Keratinocyte (primary cell): Measurements from ENCODE around the gene EFNB3. TPM values are rescaled to one million over a fixed set of nuclear protein-coding genes. Genes with fewer than 3 reads are reported as not detected.

Source experiments
- DNase-seq: peaks from one replicate; pipeline ENCODE4 v3.0.0-alpha.2; 2011; ENCODE audit warnings: low read depth, missing footprints, low spot score
- FAIRE-seq: peaks from 2 replicates; lab custom pipeline; 2011; peaks lifted over from hg19 to GRCh38; lab: Jason Lieb, UNC
- H2AFZ ChIP-seq: 2 replicates; pipeline ENCODE4 v1.6.0; 2012; ENCODE audit warnings: low read length, control low read depth, inconsistent platforms; ENCODE audit not compliant: control insufficient read depth
- H3K27ac ChIP-seq: 2 replicates; pipeline ENCODE4 v1.5.1; 2011; ENCODE audit warnings: low read length; ENCODE audit not compliant: control insufficient read depth, insufficient read depth
- H3K27me3 ChIP-seq: 3 replicates; pipeline ENCODE4 v1.6.0; 2011; ENCODE audit warnings: low read length; ENCODE audit not compliant: control insufficient read depth, insufficient read depth; ENCODE audit errors: extremely low read depth
- H3K36me3 ChIP-seq, 2 experiments: 2 replicates in 1 of 2; 3 replicates in 1 of 2; pipeline ENCODE4 v1.5.1; 2011; ENCODE audit warnings: low read length in 2 of 2, mild to moderate bottlenecking in 1 of 2; ENCODE audit not compliant: control insufficient read depth in 2 of 2, insufficient read depth in 2 of 2; ENCODE audit errors: extremely low read depth in 1 of 2
- H3K4me1 ChIP-seq: 3 replicates; pipeline ENCODE4 v1.5.1; 2011; ENCODE audit warnings: low read length; ENCODE audit not compliant: control insufficient read depth, insufficient read depth; ENCODE audit errors: extremely low read depth
- H3K4me2 ChIP-seq: 3 replicates; pipeline ENCODE4 v1.6.0; 2011; ENCODE audit warnings: low read depth, low read length; ENCODE audit not compliant: control insufficient read depth, insufficient read depth; ENCODE audit errors: extremely low read depth
- H3K4me3 ChIP-seq, 3 experiments: fragments of 200-600 bp in 1 of 3; sonication (generic) in 1 of 3; 2 replicates in 2 of 3; 3 replicates in 1 of 3; pipeline ENCODE4 v1.5.1; 2011 to 2016; ENCODE audit warnings: low read length in 3 of 3, mild to moderate bottlenecking in 3 of 3, control low read depth in 2 of 3, inconsistent platforms in 1 of 3, low read depth in 1 of 3, mixed read lengths in 1 of 3, mixed run types in 1 of 3, moderate library complexity in 1 of 3; ENCODE audit not compliant: control insufficient read depth in 2 of 3, insufficient read depth in 2 of 3; ENCODE audit errors: extremely low read depth in 1 of 3
- H3K79me2 ChIP-seq: 2 replicates; pipeline ENCODE4 v1.6.0; 2012; ENCODE audit warnings: low read length; ENCODE audit not compliant: control insufficient read depth, insufficient read depth
- H3K9ac ChIP-seq: 3 replicates; pipeline ENCODE4 v1.6.0; 2011; ENCODE audit warnings: low read length; ENCODE audit not compliant: control insufficient read depth, insufficient read depth; ENCODE audit errors: extremely low read depth
- H3K9me1 ChIP-seq: 3 replicates; pipeline ENCODE4 v1.6.0; 2011; ENCODE audit warnings: low read length; ENCODE audit not compliant: control insufficient read depth, insufficient read depth; ENCODE audit errors: extremely low read depth
- H3K9me3 ChIP-seq: 2 replicates; pipeline ENCODE4 v1.5.1; 2012; ENCODE audit warnings: low read depth, low read length; ENCODE audit not compliant: control insufficient read depth
- H4K20me1 ChIP-seq: 3 replicates; pipeline ENCODE4 v1.6.0; 2011; ENCODE audit warnings: low read length; ENCODE audit not compliant: control insufficient read depth, insufficient read depth; ENCODE audit errors: extremely low read depth
- EZH2 ChIP-seq: IDR thresholded peaks from one replicate; pipeline ENCODE4 v1.6.1; 2012; ENCODE audit warnings: inconsistent platforms, mild to moderate bottlenecking, low read length, moderate library complexity
- dilution Hi-C: fragments of 300-500 bp; cut with MboI; formaldehyde crosslinking; loops from one replicate; pipeline ENCODE4 v1.7.0; 2020; ENCODE audit warnings: low sequenced_read_pairs; ENCODE audit not compliant: extremely low pct_ligation_motif_present
- polyA plus RNA-seq, 5 experiments: library from polyadenylated mRNA; depleted of rRNA in 3 of 5; stranded (reverse) in 3 of 5; stranded (forward) in 1 of 5; unstranded in 1 of 5; fragments of >200 nt; gene quantifications; 1 replicate in 1 of 5; 2 replicates in 3 of 5; 3 replicates in 1 of 5; pipeline versions ENCODE4 v1.2.1 to v1.2.3, GENCODE V29; 2011 to 2012; ENCODE audit warnings: missing spikeins in 2 of 5, low read depth in 1 of 5, low replicate concordance in 1 of 5
- TF ChIP-seq, protein P1 (sequence below), 3 experiments: IDR thresholded peaks in 1 of 3; conservative IDR thresholded peaks in 1 of 3; optimal IDR thresholded peaks in 1 of 3; 2 replicates in 2 of 3; 3 replicates in 1 of 3; pipeline versions ENCODE3 to v1.5.1; 2011; ENCODE audit warnings: low read length in 3 of 3, mild to moderate bottlenecking in 3 of 3, moderate library complexity in 2 of 3, control low read depth in 1 of 3, inconsistent platforms in 1 of 3; ENCODE audit not compliant: insufficient read depth in 2 of 3; ENCODE audit errors: extremely low read depth in 1 of 3

The EFNB3 gene
- polyA plus RNA-seq, 1 donor (not counting 4 experiments of a cell fraction or from before 2014, with no cell fraction given), result 4.1 TPM

DNA sequence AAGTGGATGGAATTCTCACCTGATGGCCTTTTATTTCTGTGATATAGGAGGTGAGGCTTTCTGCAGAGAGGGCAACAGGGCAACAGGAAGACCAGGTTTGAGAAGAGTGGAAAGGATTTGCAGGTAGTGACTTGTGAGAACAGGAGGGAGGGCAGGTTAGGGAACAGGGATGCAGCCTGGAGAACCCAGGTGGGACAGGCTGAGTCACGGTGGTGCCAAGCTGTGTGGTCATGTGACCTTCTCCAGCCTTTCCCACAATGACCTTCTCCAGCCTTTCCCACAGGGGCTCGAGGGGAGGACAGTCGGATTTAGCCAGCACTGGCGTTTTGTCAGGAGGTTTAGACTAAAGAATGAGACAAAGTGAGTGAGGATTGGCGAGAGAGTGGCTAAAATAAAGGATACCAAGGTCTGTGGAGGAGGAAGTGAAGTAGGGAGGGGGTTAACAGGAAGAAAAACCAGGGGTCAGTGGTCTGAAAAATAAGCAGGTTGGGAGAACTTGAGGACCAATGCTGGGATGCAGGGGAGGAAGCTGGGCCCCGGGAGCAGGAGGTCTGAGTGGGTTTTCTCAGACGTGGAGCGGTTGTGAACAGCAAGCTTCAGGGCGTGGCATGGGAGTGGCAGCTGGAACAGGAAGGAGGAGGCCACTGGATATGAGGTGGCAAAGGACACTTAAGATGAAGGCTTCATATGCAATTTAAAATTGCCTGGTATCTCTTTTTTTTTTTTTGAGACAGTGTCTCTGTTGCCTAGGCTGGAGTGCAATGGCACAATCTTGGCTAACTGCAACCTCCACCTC, 50.3 kb downstream of the EFNB3 start:
- no peaks in the 10 kb centered on the region for H3K9me1 ChIP-seq
- no peaks in the 10 kb centered on the region for H3K9me3 ChIP-seq
- peak; percentile 97 for FAIRE-seq
- no peaks in the 10 kb centered on the region for H4K20me1 ChIP-seq
- H3K4me2 ChIP-seq, result peak overlapping the region; percentile 83
- H2AFZ ChIP-seq, result peak overlapping the region; percentile 84
- H3K79me2 ChIP-seq, result no peaks in the 10 kb centered on the region
- TF ChIP-seq EZH2, result no peak
- TF ChIP-seq, protein P1, sequence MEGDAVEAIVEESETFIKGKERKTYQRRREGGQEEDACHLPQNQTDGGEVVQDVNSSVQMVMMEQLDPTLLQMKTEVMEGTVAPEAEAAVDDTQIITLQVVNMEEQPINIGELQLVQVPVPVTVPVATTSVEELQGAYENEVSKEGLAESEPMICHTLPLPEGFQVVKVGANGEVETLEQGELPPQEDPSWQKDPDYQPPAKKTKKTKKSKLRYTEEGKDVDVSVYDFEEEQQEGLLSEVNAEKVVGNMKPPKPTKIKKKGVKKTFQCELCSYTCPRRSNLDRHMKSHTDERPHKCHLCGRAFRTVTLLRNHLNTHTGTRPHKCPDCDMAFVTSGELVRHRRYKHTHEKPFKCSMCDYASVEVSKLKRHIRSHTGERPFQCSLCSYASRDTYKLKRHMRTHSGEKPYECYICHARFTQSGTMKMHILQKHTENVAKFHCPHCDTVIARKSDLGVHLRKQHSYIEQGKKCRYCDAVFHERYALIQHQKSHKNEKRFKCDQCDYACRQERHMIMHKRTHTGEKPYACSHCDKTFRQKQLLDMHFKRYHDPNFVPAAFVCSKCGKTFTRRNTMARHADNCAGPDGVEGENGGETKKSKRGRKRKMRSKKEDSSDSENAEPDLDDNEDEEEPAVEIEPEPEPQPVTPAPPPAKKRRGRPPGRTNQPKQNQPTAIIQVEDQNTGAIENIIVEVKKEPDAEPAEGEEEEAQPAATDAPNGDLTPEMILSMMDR (optimal IDR thresholded peaks at IDR 0.05 in 1 of 3, IDR thresholded peaks at IDR 0.05 in 1 of 3, conservative IDR thresholded peaks at IDR 0.05 in 1 of 3; ENCODE audit: extremely low read depth in 1 of 3, insufficient read depth in 2 of 3, low read length in 3 of 3), result no peak
- H3K36me3 ChIP-seq, result no peaks in the 10 kb centered on the region
- peak overlapping the region; percentile 82 for H3K27ac ChIP-seq
- dilution Hi-C loops, result no loop called here
- peak overlapping the region in 1 of 3 experiments; percentile 47 for H3K4me3 ChIP-seq
- H3K4me1 ChIP-seq, result peaks cover 26% of the 10 kb centered on the region
- DNase-seq, result peak; percentile 67
- H3K9ac ChIP-seq, result peak overlapping the region; percentile 65
- no peaks in the 10 kb centered on the region for H3K27me3 ChIP-seq

DNA sequence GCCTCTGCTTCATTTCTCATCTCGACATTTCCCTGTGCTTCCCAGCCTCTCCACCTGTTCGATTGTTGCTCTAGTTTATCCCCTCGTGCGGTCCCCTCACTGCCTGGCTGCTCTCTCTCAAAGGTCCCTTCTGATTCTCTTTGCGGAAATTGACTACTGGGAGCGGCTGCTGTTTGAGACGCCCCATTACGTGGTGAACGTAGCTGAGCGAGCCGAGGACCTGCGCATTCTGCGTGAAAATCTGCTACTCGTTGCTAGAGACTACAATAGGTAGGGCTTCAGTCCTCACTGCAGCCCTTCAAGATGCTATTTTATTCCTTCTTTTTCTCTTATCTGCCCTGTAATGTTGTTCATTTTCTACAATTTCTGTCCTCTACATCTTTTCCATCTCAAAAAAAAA, 52.0 kb downstream of the EFNB3 start:
- dilution Hi-C loops, result no loop called here
- H2AFZ ChIP-seq, result no peak overlapping the region
- TF ChIP-seq, protein P1 (optimal IDR thresholded peaks at IDR 0.05 in 1 of 3, IDR thresholded peaks at IDR 0.05 in 1 of 3, conservative IDR thresholded peaks at IDR 0.05 in 1 of 3; ENCODE audit: extremely low read depth in 1 of 3, insufficient read depth in 2 of 3, low read length in 3 of 3), result no peak
- no peak for TF ChIP-seq EZH2

More for the DNA sequence above, 52.0 kb downstream of the EFNB3 start:
- no peaks in the 10 kb centered on the region for H3K9me1 ChIP-seq
- no peak overlapping the region for H3K4me2 ChIP-seq
- DNase-seq (no peak), FAIRE-seq (no peak)
- no peak overlapping the region for H3K4me3 ChIP-seq
- no peak overlapping the region for H3K9ac ChIP-seq
- no peaks in the 10 kb centered on the region for H4K20me1 ChIP-seq
- H3K36me3 ChIP-seq, result no peaks in the 10 kb centered on the region
- H3K27ac ChIP-seq, result no peak overlapping the region
- no peaks in the 10 kb centered on the region for H3K9me3 ChIP-seq
- no peaks in the 10 kb centered on the region for H3K27me3 ChIP-seq
- H3K4me1 ChIP-seq, result peaks cover 16% of the 10 kb centered on the region
- H3K79me2 ChIP-seq, result no peaks in the 10 kb centered on the region

Other genes starting within 250 kb of the EFNB3 start
- 20.9 to 23.9 TPM (median 21.8 TPM) in 3 replicates for gene ZBTB4, start 225.6 kb upstream of the EFNB3 start, polyA plus RNA-seq
- gene SLC35G6, start 223.8 kb upstream of the EFNB3 start, polyA plus RNA-seq, result not detected in 3 replicates
- gene POLR2A, start 220.8 kb upstream of the EFNB3 start, polyA plus RNA-seq, result 8.3 to 24.3 TPM (median 17.5 TPM) in 3 replicates
- gene TNFSF12, start 156.1 kb upstream of the EFNB3 start, polyA plus RNA-seq, result 0.39 to 1.5 TPM (median 1.0 TPM) in 3 replicates
- gene TNFSF13, start 146.5 kb upstream of the EFNB3 start, polyA plus RNA-seq, result 2.4 to 5.7 TPM (median 3.9 TPM) in 3 replicates
- gene SENP3, start 143.3 kb upstream of the EFNB3 start, polyA plus RNA-seq, result 98.9 to 110 TPM (median 99.1 TPM) in 3 replicates
- gene CD68, start 125.6 kb upstream of the EFNB3 start, polyA plus RNA-seq, result 12.2 to 26.6 TPM (median 14.0 TPM) in 3 replicates
- 57.8 to 71.5 TPM (median 63.0 TPM) in 3 replicates for gene MPDU1, start 121.3 kb upstream of the EFNB3 start, polyA plus RNA-seq
- 85.7 to 111 TPM (median 86.2 TPM) in 3 replicates for gene SOX15, start 115.1 kb upstream of the EFNB3 start, polyA plus RNA-seq
- 30.6 to 44.3 TPM (median 32.2 TPM) in 3 replicates for gene FXR2, start 90.3 kb upstream of the EFNB3 start, polyA plus RNA-seq
- gene SAT2, start 77.4 kb upstream of the EFNB3 start, polyA plus RNA-seq, result 23.5 to 26.9 TPM (median 25.8 TPM) in 3 replicates
- 0.14 to 0.44 TPM (median 0.23 TPM) in 3 replicates for gene SHBG, start 75.1 kb upstream of the EFNB3 start, polyA plus RNA-seq
- not detected in 3 replicates for gene ATP1B2, start 54.3 kb upstream of the EFNB3 start, polyA plus RNA-seq
- gene TP53, start 17.7 kb upstream of the EFNB3 start, polyA plus RNA-seq, result 14.3 to 60.6 TPM (median 22.0 TPM) in 3 replicates
- 7.7 to 10.6 TPM (median 8.2 TPM) in 3 replicates for gene WRAP53, start 16.7 kb upstream of the EFNB3 start, polyA plus RNA-seq
- 0.13 to 0.36 TPM (median 0.13 TPM) in 3 replicates for gene DNAH2, start 12.5 kb downstream of the EFNB3 start, polyA plus RNA-seq
- gene KDM6B, start 129.0 kb downstream of the EFNB3 start, polyA plus RNA-seq, result 1.0 to 1.6 TPM (median 1.4 TPM) in 3 replicates
- 0.14 to 0.45 TPM (median 0.24 TPM) in 3 replicates for gene TMEM88, start 149.9 kb downstream of the EFNB3 start, polyA plus RNA-seq
- 41.0 to 130 TPM (median 70.9 TPM) in 3 replicates for gene NAA38, start 152.4 kb downstream of the EFNB3 start, polyA plus RNA-seq
- 9.0 to 14.8 TPM (median 12.4 TPM) in 3 replicates for gene CYB5D1, start 152.8 kb downstream of the EFNB3 start, polyA plus RNA-seq
- gene CHD3, start 183.6 kb downstream of the EFNB3 start, polyA plus RNA-seq, result 27.8 to 30.1 TPM (median 28.1 TPM) in 3 replicates
- gene RNF227, start 211.1 kb downstream of the EFNB3 start, polyA plus RNA-seq, result 3.4 to 5.7 TPM (median 3.6 TPM) in 3 replicates
- 2.0 to 2.5 TPM (median 2.2 TPM) in 3 replicates for gene KCNAB3, start 224.7 kb downstream of the EFNB3 start, polyA plus RNA-seq
- gene TRAPPC1, start 226.7 kb downstream of the EFNB3 start, polyA plus RNA-seq, result 108 to 396 TPM (median 128 TPM) in 3 replicates
- gene CNTROB, start 227.0 kb downstream of the EFNB3 start, polyA plus RNA-seq, result 17.4 to 20.5 TPM (median 17.4 TPM) in 3 replicates